GM13977 (cell line): ENCODE data around the gene CHML.

ENCODE experiments used
- DNase-seq: peaks from one replicate; pipeline ENCODE4 v3.0.0; 2012; ENCODE audit warnings: low spot score
- in situ Hi-C: fragments of 300-500 bp; cut with MboI; formaldehyde crosslinking; loops from one replicate; pipeline ENCODE4 v1.12.0; 2022; ENCODE audit warnings: low sequenced_read_pairs, low pct_unique_long_range_greater_than_20kb, mixed read lengths, inconsistent platforms; ENCODE audit not compliant: unreplicated experiment
- TF ChIP-seq, protein P1 (sequence below): IDR thresholded peaks from 2 replicates; pipeline ENCODE4 v1.5.1; 2012; ENCODE audit warnings: mild to moderate bottlenecking, control low read depth; ENCODE audit not compliant: insufficient read depth; ENCODE audit errors: extremely low read depth, missing control alignments

The CHML gene

GRCh38 chr1:241630005-241630404 is 10.2 kb downstream of the CHML start:
- DNase-seq = no peak
- in situ Hi-C loops = loop anchor here (10.0 kb wide), 1 partner anchor 205 kb away; no protein-coding TSS in a partner anchor
- TF ChIP-seq, protein P1, sequence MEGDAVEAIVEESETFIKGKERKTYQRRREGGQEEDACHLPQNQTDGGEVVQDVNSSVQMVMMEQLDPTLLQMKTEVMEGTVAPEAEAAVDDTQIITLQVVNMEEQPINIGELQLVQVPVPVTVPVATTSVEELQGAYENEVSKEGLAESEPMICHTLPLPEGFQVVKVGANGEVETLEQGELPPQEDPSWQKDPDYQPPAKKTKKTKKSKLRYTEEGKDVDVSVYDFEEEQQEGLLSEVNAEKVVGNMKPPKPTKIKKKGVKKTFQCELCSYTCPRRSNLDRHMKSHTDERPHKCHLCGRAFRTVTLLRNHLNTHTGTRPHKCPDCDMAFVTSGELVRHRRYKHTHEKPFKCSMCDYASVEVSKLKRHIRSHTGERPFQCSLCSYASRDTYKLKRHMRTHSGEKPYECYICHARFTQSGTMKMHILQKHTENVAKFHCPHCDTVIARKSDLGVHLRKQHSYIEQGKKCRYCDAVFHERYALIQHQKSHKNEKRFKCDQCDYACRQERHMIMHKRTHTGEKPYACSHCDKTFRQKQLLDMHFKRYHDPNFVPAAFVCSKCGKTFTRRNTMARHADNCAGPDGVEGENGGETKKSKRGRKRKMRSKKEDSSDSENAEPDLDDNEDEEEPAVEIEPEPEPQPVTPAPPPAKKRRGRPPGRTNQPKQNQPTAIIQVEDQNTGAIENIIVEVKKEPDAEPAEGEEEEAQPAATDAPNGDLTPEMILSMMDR = no peak

GRCh38 chr1:241627453-241628259 is 12.5 kb downstream of the CHML start:
- DNase-seq = peak; percentile 43
- in situ Hi-C loops = no loop called here
- TF ChIP-seq, protein P1 = peak; percentile 60

DNA sequence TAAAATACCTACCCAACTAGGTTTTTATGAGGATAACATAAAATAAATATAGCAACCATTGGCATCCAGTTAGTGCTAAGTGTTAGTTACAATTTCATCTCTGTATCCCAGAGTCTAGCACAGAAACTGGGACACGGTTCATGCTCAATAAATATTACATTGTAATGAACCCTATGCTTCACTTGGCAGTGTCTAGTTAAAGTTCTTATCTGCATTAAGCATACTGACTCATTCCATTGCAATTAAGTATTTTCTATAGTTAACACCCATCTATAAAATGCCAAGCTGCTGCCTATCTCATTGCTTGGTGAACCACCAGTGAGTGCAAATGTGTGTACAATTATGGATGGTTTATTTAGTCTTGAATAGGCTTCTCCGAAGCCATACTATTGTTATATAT is 15.2 kb downstream of the CHML start:
- TF ChIP-seq, protein P1 = no peak
- in situ Hi-C loops = loop anchor here (25.0 kb wide), 1 partner anchor 387 kb away; no protein-coding TSS in a partner anchor
- DNase-seq = no peak

- TF ChIP-seq, protein P1 = no peak
- in situ Hi-C loops = loop anchor here (25.0 kb wide), 1 partner anchor 390 kb away; no protein-coding TSS in a partner anchor
These were observed 17.5 kb downstream of the CHML start for GRCh38 chr1:241622669-241623068.

GRCh38 chr1:241617426-241617825 is 22.7 kb downstream of the CHML start:
- in situ Hi-C loops = loop anchor here (25.0 kb wide), 1 partner anchor 395 kb away; no protein-coding TSS in a partner anchor
- DNase-seq = no peak

More at GRCh38 chr1:241622669-241623068, 17.5 kb downstream of the CHML start:
- no peak for DNase-seq

More at GRCh38 chr1:241617426-241617825, 22.7 kb downstream of the CHML start:
- TF ChIP-seq, protein P1 = no peak
